WTC11 (cell line): ENCODE data around the gene OR2Y1. TPM values are rescaled to one million over a fixed set of nuclear protein-coding genes. Genes with fewer than 3 reads are reported as not detected.
"Not testable (repeated sequence)": the region's sequence is repeated elsewhere in the genome, so short reads cannot be mapped to it uniquely, and the experiment has no call there.

Experiments used
- ATAC-seq: fragments of 200-7000 bp; cut with Tn5 transposase; 2 replicates; pipeline ENCODE4 v1.10.0; 2021; ENCODE audit warnings: mild to moderate bottlenecking, moderate library complexity
- CTCF ChIA-PET: fragments of 300-600 bp; sonication (Branson Sonifier 250); formaldehyde crosslinking; loops from one replicate; lab custom pipeline; 2021; ENCODE audit warnings: antibody characterized with exemption; lab: Charles Lee
- POLR2A ChIA-PET: fragments of 350-600 bp; sonication (Branson Sonifier 250); formaldehyde crosslinking; loops from one replicate; lab custom pipeline; 2021; ENCODE audit warnings: antibody characterized with exemption; lab: Charles Lee
- DNase-seq: peaks from one replicate; pipeline ENCODE4 v3.0.0; 2021; ENCODE audit warnings: low spot score
- H3K27ac Mint-ChIP-seq: 2 replicates; pipeline ENCODE4 v1.8.0; 2021; ENCODE audit warnings: mixed read lengths
- H3K27me3 Mint-ChIP-seq: 2 replicates; pipeline ENCODE4 v1.8.0; 2021; ENCODE audit warnings: low read depth, mild to moderate bottlenecking, moderate library complexity, mixed read lengths
- H3K36me3 Mint-ChIP-seq: 2 replicates; pipeline ENCODE4 v1.8.0; 2021; ENCODE audit warnings: mixed read lengths
- H3K4me1 Mint-ChIP-seq: 2 replicates; pipeline ENCODE4 v1.8.0; 2022; ENCODE audit warnings: mixed read lengths
- H3K4me3 Mint-ChIP-seq: 2 replicates; pipeline ENCODE4 v1.8.0; 2021; ENCODE audit warnings: mild to moderate bottlenecking, moderate library complexity, mixed read lengths
- H3K9me3 Mint-ChIP-seq: 2 replicates; pipeline ENCODE4 v1.8.0; 2021; ENCODE audit warnings: mixed read lengths
- AFF4 ChIP-seq: sonication (generic); formaldehyde crosslinking; IDR thresholded peaks from 2 replicates; pipeline ENCODE4 v1.8.1; 2023; ENCODE audit warnings: mild to moderate bottlenecking, missing genetic modification reagents, borderline replicate concordance
- AR ChIP-seq: fragments of 250-450 bp; sonication (Bioruptor Pico); IDR thresholded peaks from 2 replicates; pipeline ENCODE4 v1.9.0; 2021; ENCODE audit warnings: mild to moderate bottlenecking
- FOXP1 ChIP-seq: sonication (generic); formaldehyde crosslinking; IDR thresholded peaks from 2 replicates; pipeline ENCODE4 v1.8.0; 2022; ENCODE audit warnings: missing genetic modification reagents, mild to moderate bottlenecking, moderate library complexity, borderline replicate concordance
- HMGXB4 ChIP-seq: sonication (generic); formaldehyde crosslinking; IDR thresholded peaks from 2 replicates; pipeline ENCODE4 v1.8.1; 2023; ENCODE audit warnings: mild to moderate bottlenecking, moderate library complexity, missing genetic modification reagents
- JUN ChIP-seq: sonication (generic); formaldehyde crosslinking; IDR thresholded peaks from 2 replicates; pipeline ENCODE4 v1.8.0; 2023; ENCODE audit warnings: mild to moderate bottlenecking, missing genetic modification reagents
- PRDM15 ChIP-seq: sonication (generic); formaldehyde crosslinking; IDR thresholded peaks from 2 replicates; pipeline ENCODE4 v1.8.0; 2022; ENCODE audit warnings: missing genetic modification reagents
- TEAD4 ChIP-seq: sonication (generic); formaldehyde crosslinking; IDR thresholded peaks from 2 replicates; pipeline ENCODE4 v1.8.0; 2022; ENCODE audit warnings: mild to moderate bottlenecking, missing genetic modification reagents
- USF2 ChIP-seq: sonication (generic); formaldehyde crosslinking; IDR thresholded peaks from 2 replicates; pipeline ENCODE4 v1.8.1; 2023; ENCODE audit warnings: mild to moderate bottlenecking, missing genetic modification reagents, moderate library complexity
- ZNF138 ChIP-seq: sonication (generic); formaldehyde crosslinking; conservative IDR thresholded peaks from 2 replicates; pipeline ENCODE4 v1.8.1; 2022; ENCODE audit warnings: mild to moderate bottlenecking, moderate library complexity, missing genetic modification reagents
- ZNF281 ChIP-seq: sonication (generic); formaldehyde crosslinking; IDR thresholded peaks from 2 replicates; pipeline ENCODE4 v1.8.0; 2023; ENCODE audit warnings: mild to moderate bottlenecking, missing genetic modification reagents
- ZNF396 ChIP-seq: fragments of 250-450 bp; sonication (Bioruptor Pico); IDR thresholded peaks from 2 replicates; pipeline ENCODE4 v1.8.0; 2021; ENCODE audit warnings: mild to moderate bottlenecking, moderate library complexity, borderline replicate concordance
- ZNF425 ChIP-seq: fragments of 250-450 bp; sonication (Bioruptor Pico); conservative IDR thresholded peaks from 2 replicates; pipeline ENCODE4 v1.9.0; 2021; ENCODE audit warnings: mild to moderate bottlenecking
- total RNA-seq: library from RNA; stranded (reverse); gene quantifications from 3 replicates; pipeline ENCODE4 v1.2.3, GENCODE V29; 2021

The OR2Y1 gene
- total RNA-seq, 1 experiment from 2014 or later: not detected

GRCh38 chr5:180700440-180700839 is 39.4 kb downstream of the OR2Y1 start:
- DNase-seq, POLR2A ChIA-PET, H3K27me3 Mint-ChIP-seq, CTCF ChIA-PET, H3K4me3 Mint-ChIP-seq, H3K27ac Mint-ChIP-seq, H3K4me1 Mint-ChIP-seq, ATAC-seq: not testable (repeated sequence)
- Mint-ChIP-seq H3K9me3 (peaks cover 54% of the 10 kb centered on the region), H3K36me3 (peaks cover 21% of the 10 kb centered on the region)

GRCh38 chr5:180699042-180699441 is 40.8 kb downstream of the OR2Y1 start:
- no peak overlapping the region for H3K27ac Mint-ChIP-seq
- DNase-seq (no peak), ATAC-seq (no peak)
- no peaks in the 10 kb centered on the region; the same call in 1 of the 2 replicates for H3K27me3 Mint-ChIP-seq
- POLR2A ChIA-PET: no interaction called here
- H3K4me3 Mint-ChIP-seq: no peak overlapping the region
- CTCF ChIA-PET: no interaction called here
- TF ChIP-seq PRDM15 (CRISPR knock-in tag): no peak
- TF ChIP-seq FOXP1 (CRISPR knock-in tag): no peak
- no peak for TF ChIP-seq ZNF138 (CRISPR knock-in tag)
- no peak for TF ChIP-seq TEAD4 (CRISPR knock-in tag)
- TF ChIP-seq JUN (CRISPR knock-in tag): no peak
- TF ChIP-seq AR (CRISPR knock-in tag): no peak
- no peak for TF ChIP-seq ZNF425 (CRISPR knock-in tag)
- no peak for TF ChIP-seq USF2 (CRISPR knock-in tag)
- TF ChIP-seq ZNF396 (CRISPR knock-in tag): no peak
- TF ChIP-seq AFF4 (CRISPR knock-in tag): no peak
- no peak for TF ChIP-seq HMGXB4 (CRISPR knock-in tag)
- no peak for TF ChIP-seq ZNF281
- H3K36me3 Mint-ChIP-seq: peaks cover 21% of the 10 kb centered on the region
- H3K4me1 Mint-ChIP-seq: 0 out of 2 replicates have a peak, but pooled peaks cover 4% of the 10 kb centered on the region
- peaks cover 55% of the 10 kb centered on the region for H3K9me3 Mint-ChIP-seq
